GM12801 (cell line): Measurements from ENCODE around the gene SPEG.

Experiments used
- CTCF ChIP-seq: IDR thresholded peaks from one replicate; pipeline ENCODE4 v1.5.1; 2011; ENCODE audit warnings: control low read depth; ENCODE audit not compliant: insufficient read length; ENCODE audit errors: extremely low read depth

The SPEG gene

GRCh38 chr2:219514196-219514761, 79.6 kb downstream of the SPEG start, which contains the start of gene ASIC4:
Gene ASIC4 (plus strand): TSS chr2:219514482. CDS start chr2:219514725, 243 bp downstream.
- TF ChIP-seq CTCF, result no peak

- no peak for TF ChIP-seq CTCF
Measured at GRCh38 chr2:219514836-219515235, 80.2 kb downstream of the SPEG start.

GRCh38 chr2:219515874-219516629, 81.4 kb downstream of the SPEG start:
- no peak for TF ChIP-seq CTCF

GRCh38 chr2:219516888-219517287, 82.2 kb downstream of the SPEG start:
- TF ChIP-seq CTCF, result no peak

GRCh38 chr2:219517954-219518778, 83.5 kb downstream of the SPEG start:
- no peak for TF ChIP-seq CTCF

- no peak for TF ChIP-seq CTCF
Measured at GRCh38 chr2:219519526-219519916, 84.9 kb downstream of the SPEG start.

GRCh38 chr2:219520079-219520478, 85.4 kb downstream of the SPEG start:
- TF ChIP-seq CTCF, result no peak
